GM12801 (cell line): ENCODE measurements around the gene GABRG3.

Experiments used
- CTCF ChIP-seq: IDR thresholded peaks from one replicate; pipeline ENCODE4 v1.5.1; 2011; ENCODE audit warnings: control low read depth; ENCODE audit not compliant: insufficient read length; ENCODE audit errors: extremely low read depth

GABRG3 gene

DNA sequence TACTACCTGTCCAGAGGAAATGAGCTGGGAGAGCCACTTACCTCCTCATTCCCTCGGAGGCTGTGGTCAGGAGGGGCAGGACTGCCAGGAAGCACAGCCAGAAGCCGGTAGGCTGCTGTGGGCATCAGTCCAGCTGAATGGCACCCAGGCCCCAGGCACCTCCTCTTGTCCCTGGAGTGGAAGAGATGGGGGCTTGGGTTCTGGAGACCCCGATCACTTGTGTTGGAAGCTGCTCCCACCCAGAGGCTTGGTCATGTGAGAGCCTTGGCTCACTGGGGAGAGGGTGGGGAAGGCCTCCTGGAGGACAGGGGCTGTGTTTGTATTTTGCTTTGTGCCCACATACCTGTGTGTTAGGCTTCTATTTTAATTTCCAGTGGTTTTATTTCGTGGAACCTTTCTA, 261.9 kb downstream of the GABRG3 start:
- no peak for TF ChIP-seq CTCF

DNA sequence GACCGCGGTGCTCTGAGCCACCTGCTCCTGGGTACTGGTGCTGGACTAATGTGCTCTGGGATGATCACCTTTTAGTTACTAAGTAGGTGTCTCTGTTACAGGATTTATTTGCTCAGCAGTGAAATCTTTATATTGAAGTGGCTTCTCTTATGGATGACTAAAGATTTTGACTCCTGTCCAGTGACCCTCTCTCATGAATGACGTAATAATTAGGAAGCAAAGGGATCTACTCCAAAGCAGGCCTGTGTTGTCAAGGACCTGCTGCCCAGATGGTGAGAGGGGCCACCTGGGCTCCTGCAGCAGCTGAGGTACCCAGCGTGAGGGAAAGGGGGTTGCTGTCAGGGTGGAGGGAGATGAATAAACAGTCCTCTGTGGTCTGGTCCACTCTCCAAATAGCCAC, 263.6 kb downstream of the GABRG3 start:
- no peak for TF ChIP-seq CTCF

- TF ChIP-seq CTCF = no peak
Measured at GRCh38 chr15:27235161-27235560, 264.2 kb downstream of the GABRG3 start.

DNA sequence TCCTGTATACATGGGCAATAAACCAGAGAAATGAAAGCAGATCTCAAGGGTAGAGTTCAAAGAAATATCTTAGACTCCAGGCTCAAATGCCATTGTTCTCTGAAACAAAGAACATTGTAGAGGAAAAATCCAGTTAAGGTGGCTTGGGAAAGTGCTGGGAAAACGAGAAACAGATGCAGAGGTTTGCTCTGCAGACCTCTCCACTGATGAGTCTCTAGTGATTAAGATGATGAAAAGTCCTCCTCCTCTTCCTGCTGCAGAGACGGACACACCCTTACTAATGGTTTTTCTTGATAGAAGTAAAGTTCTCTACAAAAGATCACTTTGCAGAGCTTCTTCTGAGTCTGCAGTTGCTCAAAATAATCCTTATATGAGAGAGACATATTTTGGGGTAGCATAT, 264.7 kb downstream of the GABRG3 start:
- TF ChIP-seq CTCF = no peak

DNA sequence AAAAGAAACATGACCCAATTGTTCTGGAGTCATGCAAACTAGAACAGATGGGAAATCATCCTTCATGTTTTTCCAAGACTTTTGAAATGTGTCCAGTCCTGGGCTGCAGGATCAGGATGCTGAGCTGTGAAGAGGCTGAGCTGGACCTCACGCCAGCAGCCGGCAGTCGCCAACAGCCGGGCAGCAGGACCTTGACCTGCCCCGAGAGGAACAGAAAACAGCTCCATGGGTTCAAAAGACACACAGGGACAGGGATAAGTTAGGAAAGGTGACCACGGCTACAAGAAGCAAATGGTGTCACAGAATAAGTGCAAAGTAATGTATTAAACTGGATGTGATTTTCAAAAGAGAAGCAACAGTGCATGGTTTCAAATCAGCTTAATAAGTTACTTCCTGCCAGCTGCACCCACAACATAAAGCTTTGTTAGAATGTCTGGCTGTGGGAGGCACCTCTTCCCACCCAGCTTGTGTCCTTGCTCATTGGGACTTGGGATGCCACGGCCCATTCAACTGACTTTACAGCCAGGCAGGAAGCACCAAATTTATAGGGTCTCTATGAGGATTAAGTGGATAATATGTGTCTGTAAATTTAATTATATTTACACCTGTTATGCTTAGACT, 266.4 kb downstream of the GABRG3 start:
- no peak for TF ChIP-seq CTCF

DNA sequence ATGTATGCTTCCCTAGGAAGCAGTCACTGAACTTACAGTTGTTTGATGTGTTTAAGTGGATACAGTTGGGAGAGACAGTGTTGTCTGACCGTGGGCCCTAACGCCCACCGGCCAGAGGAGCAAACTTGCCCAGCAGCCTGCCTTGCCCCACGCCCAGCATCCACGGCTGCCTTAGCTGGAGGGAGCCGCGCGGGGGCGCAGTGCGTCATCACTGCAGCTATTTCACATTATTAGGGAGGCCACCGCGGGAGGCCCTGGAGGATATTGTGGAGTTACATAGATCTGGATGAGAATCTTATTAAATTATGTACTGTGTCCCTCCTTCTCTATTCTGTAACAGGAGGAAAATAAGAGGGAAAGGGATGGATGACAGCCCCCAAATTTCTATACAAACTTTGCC, 267.2 kb downstream of the GABRG3 start:
- TF ChIP-seq CTCF = no peak

DNA sequence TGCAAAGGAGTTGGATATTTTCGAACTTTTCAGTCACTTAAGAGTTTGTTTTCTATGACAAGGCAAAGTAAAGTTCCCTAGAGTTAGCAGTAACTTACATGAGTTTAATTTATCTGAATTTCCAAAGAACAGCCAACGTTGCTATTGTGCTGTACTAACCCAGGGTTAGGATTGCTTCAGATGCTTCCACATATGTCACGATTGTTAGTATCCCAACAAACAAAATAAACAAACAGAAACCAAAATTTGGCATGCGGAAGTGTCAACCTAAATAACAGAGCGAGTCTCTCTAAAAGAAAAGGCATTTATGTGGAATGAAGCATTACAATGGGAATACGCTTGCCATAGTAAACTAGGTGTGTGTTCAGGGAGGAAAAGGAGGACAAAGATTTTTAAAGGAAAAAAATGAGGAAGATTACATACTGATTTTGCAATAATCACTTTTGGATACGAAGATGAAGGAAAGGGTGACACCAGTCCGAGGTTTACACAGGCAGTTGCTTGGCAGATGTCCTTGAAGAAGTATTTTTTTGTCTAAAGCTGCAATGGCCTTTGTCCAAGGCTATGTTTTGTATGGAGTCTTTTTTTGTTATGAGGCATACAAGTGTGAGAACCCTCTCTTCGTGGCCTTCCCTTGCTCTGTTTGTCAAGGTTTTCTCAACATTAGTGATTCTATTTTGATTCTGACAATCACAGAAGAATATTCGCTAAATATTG, 267.9 kb downstream of the GABRG3 start:
- TF ChIP-seq CTCF = no peak

GRCh38 chr15:27241943-27242342, 271.0 kb downstream of the GABRG3 start:
- no peak for TF ChIP-seq CTCF
